Loucy (cell line): Measurements from ENCODE around the gene SAMD4A.

Experiments
- H2AFZ ChIP-seq: fragments of 200-600 bp; sonication (generic); 2 replicates; pipeline ENCODE4 v1.6.0; 2016; ENCODE audit warnings: antibody characterized with exemption, mild to moderate bottlenecking, low read length, moderate library complexity
- H3F3A ChIP-seq: fragments of 200-600 bp; 2 replicates; pipeline ENCODE4 v1.6.0; 2016; ENCODE audit warnings: antibody characterized with exemption, low read depth, mild to moderate bottlenecking
- H3K27me3 ChIP-seq: fragments of 200-600 bp; sonication (generic); 2 replicates; pipeline ENCODE4 v1.6.1; 2014; ENCODE audit warnings: low read length, mild to moderate bottlenecking; ENCODE audit not compliant: insufficient read depth, poor library complexity, severe bottlenecking
- H3K36me3 ChIP-seq: fragments of 200-600 bp; sonication (generic); 2 replicates; pipeline ENCODE4 v1.6.1; 2016; ENCODE audit warnings: low read length; ENCODE audit not compliant: insufficient read depth
- H3K4me1 ChIP-seq: fragments of 200-600 bp; sonication (generic); 2 replicates; pipeline ENCODE4 v1.5.1; 2014; ENCODE audit warnings: low read length, mild to moderate bottlenecking; ENCODE audit not compliant: insufficient read depth, poor library complexity, severe bottlenecking
- H3K4me2 ChIP-seq: fragments of 200-600 bp; sonication (generic); 2 replicates; pipeline ENCODE4 v1.6.0; 2014; ENCODE audit warnings: antibody characterized with exemption, low read length, low read depth, mild to moderate bottlenecking; ENCODE audit not compliant: poor library complexity, severe bottlenecking
- H3K4me3 ChIP-seq: fragments of 200-600 bp; sonication (generic); 2 replicates; pipeline ENCODE4 v1.5.1; 2014; ENCODE audit warnings: low read length, mild to moderate bottlenecking, mixed read lengths; ENCODE audit not compliant: poor library complexity, severe bottlenecking
- H3K79me2 ChIP-seq: fragments of 200-600 bp; sonication (generic); 2 replicates; pipeline ENCODE4 v1.6.1; 2014; ENCODE audit warnings: low read length; ENCODE audit not compliant: insufficient read depth
- H3K9ac ChIP-seq: fragments of 200-600 bp; sonication (generic); 2 replicates; pipeline ENCODE4 v1.6.0; 2014; ENCODE audit warnings: mild to moderate bottlenecking, low read depth, low read length, moderate library complexity; ENCODE audit not compliant: poor library complexity, severe bottlenecking
- H3K9me2 ChIP-seq: fragments of 200-600 bp; sonication (generic); replicated peaks from 2 replicates; pipeline ENCODE4 v1.6.1; 2016; ENCODE audit warnings: low read depth, low read length, mixed read lengths
- H3K9me3 ChIP-seq: fragments of 200-600 bp; sonication (generic); 2 replicates; pipeline ENCODE4 v1.6.1; 2014; ENCODE audit warnings: mild to moderate bottlenecking, antibody characterized with exemption, low read length, low read depth; ENCODE audit not compliant: insufficient read depth
- H4K20me1 ChIP-seq: fragments of 200-600 bp; sonication (generic); 2 replicates; pipeline ENCODE4 v1.6.0; 2014; ENCODE audit warnings: antibody characterized with exemption, low read length, mild to moderate bottlenecking; ENCODE audit not compliant: insufficient read depth, poor library complexity, severe bottlenecking
- CTCF ChIP-seq: fragments of 200-600 bp; sonication (generic); conservative IDR thresholded peaks from 2 replicates; pipeline ENCODE4 v1.5.1; 2014; ENCODE audit warnings: mild to moderate bottlenecking, antibody characterized with exemption, low read length
- EZH2phosphoT487 ChIP-seq: fragments of 200-600 bp; IDR thresholded peaks from 2 replicates; pipeline ENCODE4 v1.6.1; 2018; ENCODE audit warnings: antibody characterized with exemption, mild to moderate bottlenecking, moderate library complexity, borderline replicate concordance

The SAMD4A gene

DNA sequence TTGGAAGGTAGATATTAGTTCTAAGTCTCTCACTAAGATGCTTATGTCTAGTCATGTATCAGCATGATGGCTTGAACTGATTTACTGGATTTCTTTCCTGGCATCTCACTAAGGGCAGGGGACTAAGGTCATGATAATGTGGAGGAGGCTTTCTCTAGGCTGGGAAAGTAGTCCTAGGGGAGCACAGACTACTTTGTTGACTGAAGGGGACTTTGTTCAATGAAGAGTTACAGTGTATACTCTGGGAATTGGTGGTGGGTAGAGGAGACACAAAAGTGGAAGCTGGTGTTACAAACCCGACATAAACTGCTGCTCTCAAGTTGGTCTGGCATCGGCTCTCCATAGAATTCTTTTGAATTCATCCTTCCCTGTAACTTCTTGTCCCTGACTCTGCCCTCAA, 75.2 kb downstream of the SAMD4A start:
- no peak overlapping the region for H2AFZ ChIP-seq
- H4K20me1 ChIP-seq = no peaks in the 10 kb centered on the region
- TF ChIP-seq CTCF (no peak), EZH2phosphoT487 (no peak)
- no peak overlapping the region for H3K4me2 ChIP-seq
- no peaks in the 10 kb centered on the region for H3K36me3 ChIP-seq
- H3K9me2 ChIP-seq = no peaks in the 10 kb centered on the region
- no peaks in the 10 kb centered on the region for H3F3A ChIP-seq
- no peaks in the 10 kb centered on the region for H3K9me3 ChIP-seq
- H3K9ac ChIP-seq = no peak overlapping the region
- H3K27me3 ChIP-seq = no peaks in the 10 kb centered on the region
- no peak overlapping the region for H3K4me3 ChIP-seq
- H3K4me1 ChIP-seq = no peaks in the 10 kb centered on the region
- H3K79me2 ChIP-seq = no peaks in the 10 kb centered on the region

GRCh38 chr14:54642801-54643695, 76.1 kb downstream of the SAMD4A start:
- no peaks in the 10 kb centered on the region for H3K9me3 ChIP-seq
- H2AFZ ChIP-seq = no peak overlapping the region
- no peaks in the 10 kb centered on the region for H3K36me3 ChIP-seq
- TF ChIP-seq EZH2phosphoT487 (no peak), CTCF (peak; percentile 56)
- no peak overlapping the region for H3K9ac ChIP-seq
- no peak overlapping the region for H3K4me3 ChIP-seq
- H3K79me2 ChIP-seq = no peaks in the 10 kb centered on the region
- no peaks in the 10 kb centered on the region for H3F3A ChIP-seq
- no peaks in the 10 kb centered on the region for H3K9me2 ChIP-seq
- no peaks in the 10 kb centered on the region for H3K27me3 ChIP-seq
- no peak overlapping the region for H3K4me2 ChIP-seq
- no peaks in the 10 kb centered on the region for H3K4me1 ChIP-seq
- H4K20me1 ChIP-seq = no peaks in the 10 kb centered on the region

- no peaks in the 10 kb centered on the region for H3K79me2 ChIP-seq
- H2AFZ ChIP-seq = no peak overlapping the region
- H3K36me3 ChIP-seq = no peaks in the 10 kb centered on the region
- H3K4me2 ChIP-seq = no peak overlapping the region
- H4K20me1 ChIP-seq = no peaks in the 10 kb centered on the region
- no peaks in the 10 kb centered on the region for H3K4me1 ChIP-seq
- no peak overlapping the region for H3K9ac ChIP-seq
- no peaks in the 10 kb centered on the region for H3K9me2 ChIP-seq
- no peaks in the 10 kb centered on the region for H3F3A ChIP-seq
- H3K9me3 ChIP-seq = no peaks in the 10 kb centered on the region
- no peaks in the 10 kb centered on the region for H3K27me3 ChIP-seq
- no peak overlapping the region for H3K4me3 ChIP-seq
- TF ChIP-seq CTCF = no peak
Observed at GRCh38 chr14:54643696-54644176, 76.8 kb downstream of the SAMD4A start.
